Activated CD4-positive, alpha-beta T cell treated with anti-CD3 and anti-CD28 coated beads for 36 hours (primary cell): ENCODE measurements around the gene FAM107B. TPM values are rescaled to one million over a fixed set of nuclear protein-coding genes. Genes with fewer than 3 reads are reported as not detected.
"Not testable (repeated sequence)": the region's sequence is repeated elsewhere in the genome, so short reads cannot be mapped to it uniquely, and the experiment has no call there.

Experiments used
- ATAC-seq: fragments of 200-7000 bp; cut with Tn5 transposase; one replicate; pipeline ENCODE4 v1.10.0; 2021; ENCODE audit warnings: mild to moderate bottlenecking, moderate library complexity
- CTCF ChIA-PET: fragments of 350-600 bp; sonication (Branson Sonifier 250); formaldehyde crosslinking; loops from one replicate; lab custom pipeline; 2021; ENCODE audit warnings: antibody characterized with exemption; lab: Charles Lee
- POLR2A ChIA-PET: fragments of 350-600 bp; sonication (Branson Sonifier 250); formaldehyde crosslinking; loops from one replicate; lab custom pipeline; 2021; ENCODE audit warnings: antibody characterized with exemption, inconsistent platforms; lab: Charles Lee
- DNase-seq: peaks from one replicate; pipeline ENCODE4 v3.0.0-alpha.2; 2020
- H3K27ac Mint-ChIP-seq: one replicate; pipeline ENCODE4 v1.8.0; 2021; ENCODE audit warnings: mixed read lengths
- H3K27me3 Mint-ChIP-seq: one replicate; pipeline ENCODE4 v1.8.0; 2021; ENCODE audit warnings: mixed read lengths
- H3K36me3 Mint-ChIP-seq: one replicate; pipeline ENCODE4 v1.8.0; 2021; ENCODE audit warnings: low read depth, mixed read lengths
- H3K4me1 Mint-ChIP-seq: one replicate; pipeline ENCODE4 v1.8.0; 2021; ENCODE audit warnings: mixed read lengths
- H3K4me3 Mint-ChIP-seq: one replicate; pipeline ENCODE4 v1.8.0; 2021; ENCODE audit warnings: mild to moderate bottlenecking, moderate library complexity, mixed read lengths
- H3K9me3 Mint-ChIP-seq: one replicate; pipeline ENCODE4 v1.8.0; 2021; ENCODE audit warnings: low read depth, mixed read lengths
- intact Hi-C, 2 experiments: fragments of 100-400 bp; cut with DNase I in 1 of 2; cut with micrococcal nuclease in 1 of 2; formaldehyde crosslinking; loops; one replicate each; pipeline versions ENCODE4 v1.14.2 to v1.15.1; 2022 to 2024; cut with DNase I, micrococcal nuclease
- total RNA-seq, 2 experiments: library from RNA; stranded (reverse); gene quantifications; one replicate each; pipeline ENCODE4 v1.2.3, GENCODE V29; 2021

FAM107B gene
- 100 to 1,000 TPM; 126 to 148 TPM for total RNA-seq

DNA sequence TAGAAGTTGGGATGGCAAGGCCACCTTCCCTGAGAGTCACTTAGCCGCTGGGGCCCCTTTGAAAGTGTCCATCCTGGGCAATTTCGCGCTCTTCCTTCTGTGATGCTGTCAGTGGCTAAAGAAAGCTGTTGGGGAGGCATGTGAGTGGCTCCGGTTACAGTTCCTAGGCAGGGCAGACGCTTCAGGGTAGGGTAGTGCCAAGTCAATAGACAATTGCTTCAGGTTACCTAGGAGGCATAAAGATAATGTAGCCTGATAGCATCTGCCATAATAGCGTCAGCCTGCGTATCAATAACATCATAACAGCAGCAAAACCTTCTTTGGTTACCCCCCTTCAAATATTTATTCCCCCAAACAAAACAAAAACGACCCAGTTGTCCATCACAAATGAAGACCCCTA lies at the start of gene FAM107B:
Gene FAM107B, minus strand, starts transcription at position 101 of the 400 bp plus-strand sequence. CDS start 234 bp downstream, outside the sequence.
- H3K9me3 Mint-ChIP-seq: no peaks in the 10 kb centered on the region
- DNase-seq: no peak
- ATAC-seq: no peak
- ChIA-PET POLR2A (no interaction called here), CTCF (interaction anchor here (0.8 kb wide), 1 partner anchor 41 kb away, joined by 3 read pairs; no protein-coding TSS in a partner anchor)
- H3K4me3 Mint-ChIP-seq: no peak within 1 kb of the TSS
- H3K27me3 Mint-ChIP-seq: no peaks in the 10 kb centered on the region
- H3K36me3 Mint-ChIP-seq: no peaks in the 10 kb centered on the region
- intact Hi-C loops: no loop called here
- peaks cover 2% of the 10 kb centered on the region for H3K4me1 Mint-ChIP-seq
- H3K27ac Mint-ChIP-seq: no peak within 1 kb of the TSS

DNA sequence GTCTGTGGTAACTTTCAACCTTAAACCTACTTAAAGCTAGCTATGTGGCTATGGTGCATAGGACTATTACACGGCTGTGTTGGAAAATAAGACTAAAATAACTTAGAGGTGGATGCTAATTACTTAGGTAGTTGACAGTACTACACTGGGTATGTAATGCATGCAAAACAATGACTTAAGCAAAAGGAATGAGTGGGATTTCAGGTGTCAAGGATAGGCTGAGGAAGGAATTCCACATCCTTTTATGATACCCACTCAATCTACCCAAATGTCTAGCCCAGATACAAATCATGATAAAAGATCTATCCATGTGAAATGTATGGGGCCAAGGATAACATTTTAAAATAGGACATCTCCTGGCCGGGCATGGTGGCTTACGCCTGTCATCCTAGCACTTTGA lies 49.3 kb upstream of the FAM107B start:
- POLR2A ChIA-PET: no interaction called here

DNA sequence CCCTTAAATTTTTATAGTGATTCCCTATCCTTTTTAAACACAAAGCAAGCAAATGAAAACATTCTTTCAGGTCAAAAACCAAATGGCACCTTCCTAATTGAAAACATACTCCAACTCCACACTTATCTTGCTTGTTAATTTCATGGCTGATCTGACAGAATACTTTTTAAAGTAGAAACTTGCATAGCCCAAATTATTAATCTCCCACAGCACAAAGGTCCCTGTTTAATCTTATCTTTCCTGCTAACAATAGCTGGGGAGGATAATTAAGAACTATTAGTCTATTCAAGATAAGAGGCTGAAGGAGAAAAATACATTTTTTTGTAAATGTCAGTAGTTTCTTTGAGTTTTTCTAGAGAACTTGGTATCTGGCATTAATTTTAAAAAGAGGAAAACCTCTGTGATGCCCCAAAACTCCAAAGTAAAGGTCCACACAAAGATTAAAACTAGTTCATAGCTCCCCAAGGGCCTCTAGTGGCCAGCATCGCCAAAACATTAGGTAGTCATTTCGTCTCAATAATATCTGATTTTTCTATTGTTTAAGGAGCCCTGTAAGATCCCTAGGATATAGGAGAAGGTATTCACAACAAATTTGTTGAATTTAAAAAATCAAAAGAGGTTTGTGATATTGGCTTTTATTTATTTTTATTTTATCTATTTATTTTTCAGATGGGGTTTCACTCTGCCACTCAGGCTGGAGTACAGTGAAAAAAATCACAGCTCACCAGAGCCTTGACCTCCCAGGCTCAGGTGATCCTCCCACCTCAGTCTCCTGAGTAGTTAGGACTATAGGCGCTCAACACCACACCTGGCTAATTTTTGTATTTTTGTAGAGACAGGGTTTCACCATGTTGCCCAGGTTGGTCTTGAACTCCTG lies 48.4 kb upstream of the FAM107B start:
- peak; percentile 64 for ATAC-seq
- ChIA-PET POLR2A (no interaction called here), CTCF (interaction anchor here (0.6 to 3.2 kb wide), 24 partner anchors 10 to 599 kb away, joined by 3 to 16 read pairs (median 4); partner anchors contain the start of genes CDNF, HSPA14 and MSANTD7)
- Mint-ChIP-seq H3K4me3 (no peak overlapping the region), H3K27ac (peak overlapping the region; percentile 65), H3K4me1 (peaks cover 6% of the 10 kb centered on the region), H3K27me3 (no peaks in the 10 kb centered on the region), H3K9me3 (no peaks in the 10 kb centered on the region), H3K36me3 (no peaks in the 10 kb centered on the region)
- DNase-seq: peak; percentile 64
- intact Hi-C loops: loop anchor here (1.0 to 5.0 kb wide), 5 partner anchors 156 to 626 kb away; no protein-coding TSS in a partner anchor

More for the DNA sequence above, 49.3 kb upstream of the FAM107B start:
- Mint-ChIP-seq H3K27me3 (no peaks in the 10 kb centered on the region), H3K4me1 (peaks cover 6% of the 10 kb centered on the region), H3K36me3 (no peaks in the 10 kb centered on the region), H3K27ac (no peak overlapping the region), H3K4me3 (no peak overlapping the region), H3K9me3 (no peaks in the 10 kb centered on the region)
- CTCF ChIA-PET: interaction anchor here (0.8 to 3.2 kb wide), 8 partner anchors 9 to 305 kb away, joined by 3 to 16 read pairs (median 9); partner anchors contain the start of genes CDNF, HSPA14 and MSANTD7
- no peak for ATAC-seq
- no peak for DNase-seq
- intact Hi-C loops: loop anchor here (1.0 to 5.0 kb wide), 5 partner anchors 157 to 627 kb away; no protein-coding TSS in a partner anchor

DNA sequence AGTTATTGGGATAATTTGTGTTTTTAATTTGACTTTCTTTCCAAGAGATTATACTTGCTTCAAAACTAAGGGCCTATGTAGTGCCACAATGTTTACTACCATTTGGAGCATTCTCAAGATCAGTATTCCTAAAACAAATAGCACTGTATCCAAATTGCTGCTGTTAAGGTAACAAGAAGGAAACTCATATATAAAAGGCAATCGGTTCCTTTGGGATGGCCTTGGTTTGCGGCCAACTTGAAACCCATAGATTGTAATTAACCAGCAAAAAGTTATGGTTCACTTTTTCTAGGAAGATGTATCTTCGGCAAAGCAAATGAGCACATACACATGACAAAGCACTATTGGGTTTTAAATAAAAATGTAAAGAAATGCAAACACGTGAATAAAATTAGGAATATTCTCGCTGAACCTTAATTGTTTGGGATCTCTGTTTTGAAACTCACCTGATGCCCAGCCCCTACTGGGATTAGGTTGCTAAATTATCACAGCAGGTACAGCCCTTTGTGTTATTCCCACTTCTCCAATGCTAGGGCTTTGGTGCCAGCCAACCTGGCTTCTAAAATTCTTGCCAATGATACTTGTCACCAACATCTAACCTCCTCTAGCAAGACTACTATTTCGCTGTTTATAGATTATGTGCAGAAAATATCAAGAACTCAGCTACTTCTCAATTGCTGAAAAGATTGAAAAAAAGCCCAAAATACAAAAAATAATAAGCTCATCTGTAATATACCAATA lies 47.1 kb upstream of the FAM107B start:
- no peak for DNase-seq
- intact Hi-C loops: loop anchor here (2.0 to 5.0 kb wide), 4 partner anchors 155 to 625 kb away; no protein-coding TSS in a partner anchor
- Mint-ChIP-seq H3K9me3 (no peaks in the 10 kb centered on the region), H3K27ac (no peak overlapping the region), H3K36me3 (no peaks in the 10 kb centered on the region), H3K4me1 (peaks cover 6% of the 10 kb centered on the region), H3K27me3 (no peaks in the 10 kb centered on the region), H3K4me3 (no peak overlapping the region)
- ChIA-PET POLR2A (no interaction called here), CTCF (interaction anchor here (1.0 to 3.2 kb wide), 6 partner anchors 67 to 517 kb away, joined by 3 to 16 read pairs (median 6); no protein-coding TSS in a partner anchor)
- no peak for ATAC-seq

DNA sequence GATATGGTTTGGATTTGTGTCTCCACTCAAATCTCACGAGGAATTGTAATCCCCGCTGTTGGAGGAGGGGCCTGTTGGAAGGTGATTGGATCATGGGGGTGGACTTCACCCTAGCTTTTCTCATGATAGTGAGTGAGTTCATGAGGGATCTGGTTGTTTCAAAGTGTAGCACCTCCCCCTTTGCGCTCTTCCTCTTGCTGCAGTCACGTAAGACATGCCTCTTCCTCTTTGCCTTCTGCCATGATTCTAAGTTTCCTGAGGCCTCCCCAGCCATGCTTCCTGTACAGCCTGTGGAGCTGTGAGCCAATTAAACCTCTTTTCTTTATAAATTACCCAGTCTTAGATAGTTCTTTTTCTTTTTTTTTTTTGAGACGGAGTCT lies 46.1 kb upstream of the FAM107B start:
- ChIA-PET POLR2A (interaction anchor here (0.6 kb wide), 1 partner anchor 132 kb away, joined by 4 read pairs; no protein-coding TSS in a partner anchor), CTCF (interaction anchor here (1.0 to 1.7 kb wide), 3 partner anchors 14 to 284 kb away, joined by 3 to 4 read pairs (median 3); no protein-coding TSS in a partner anchor)
- H3K4me3 Mint-ChIP-seq: no peak overlapping the region
- intact Hi-C loops: loop anchor here (5.0 kb wide), 3 partner anchors 153 to 623 kb away; no protein-coding TSS in a partner anchor
- ATAC-seq (no peak), DNase-seq (no peak)
- no peak overlapping the region for H3K27ac Mint-ChIP-seq
- H3K9me3 Mint-ChIP-seq: no peaks in the 10 kb centered on the region
- no peaks in the 10 kb centered on the region for H3K27me3 Mint-ChIP-seq
- no peaks in the 10 kb centered on the region for H3K36me3 Mint-ChIP-seq
- H3K4me1 Mint-ChIP-seq: peaks cover 6% of the 10 kb centered on the region

DNA sequence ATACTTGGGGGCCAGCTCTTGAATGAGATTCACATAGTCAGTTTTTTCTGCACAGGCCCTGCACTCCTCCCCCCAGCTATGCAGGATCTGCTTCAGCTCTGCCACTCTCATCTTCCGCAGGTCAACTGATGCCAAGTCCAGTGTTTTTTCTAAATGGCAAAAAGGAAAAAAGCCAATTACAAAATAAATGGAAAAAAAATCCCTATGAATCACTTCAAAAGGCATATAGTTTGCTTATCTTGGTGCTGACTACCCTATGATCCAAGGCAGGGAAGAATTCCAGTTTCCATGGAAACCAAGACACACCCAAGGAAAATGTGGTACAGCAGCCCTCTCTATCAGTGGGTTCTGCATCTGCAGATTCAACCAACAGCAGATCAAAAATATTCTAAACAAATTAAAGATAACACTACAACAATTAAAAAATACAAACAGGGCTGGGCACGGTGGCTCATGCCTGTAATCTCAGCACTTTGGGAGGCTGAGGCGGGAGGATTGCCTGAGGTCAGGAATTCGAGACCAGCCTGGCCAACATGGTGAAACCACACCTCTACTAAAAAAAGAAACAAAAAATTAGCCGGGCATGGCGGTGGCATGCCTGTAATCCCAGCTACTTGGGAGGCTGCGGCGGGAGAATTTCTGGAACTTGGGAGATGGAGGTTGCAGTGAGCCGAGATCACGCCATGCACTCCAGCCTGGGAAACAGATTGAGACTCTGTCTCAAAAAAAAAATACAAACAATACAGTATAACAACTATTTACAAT lies 45.5 kb upstream of the FAM107B start:
- Mint-ChIP-seq H3K27ac (no peak overlapping the region), H3K36me3 (no peaks in the 10 kb centered on the region), H3K4me3 (no peak overlapping the region), H3K9me3 (no peaks in the 10 kb centered on the region), H3K4me1 (peaks cover 6% of the 10 kb centered on the region), H3K27me3 (no peaks in the 10 kb centered on the region)
- no peak for ATAC-seq
- CTCF ChIA-PET: interaction anchor here (0.9 to 1.7 kb wide), 7 partner anchors 9 to 493 kb away, joined by 3 to 5 read pairs (median 3); partner anchors contain the start of genes CDNF, HSPA14 and MSANTD7
- DNase-seq: no peak
- intact Hi-C loops: loop anchor here (5.0 kb wide), 3 partner anchors 153 to 623 kb away; no protein-coding TSS in a partner anchor
- POLR2A ChIA-PET: interaction anchor here (0.6 kb wide), 1 partner anchor 131 kb away, joined by 4 read pairs; no protein-coding TSS in a partner anchor

DNA sequence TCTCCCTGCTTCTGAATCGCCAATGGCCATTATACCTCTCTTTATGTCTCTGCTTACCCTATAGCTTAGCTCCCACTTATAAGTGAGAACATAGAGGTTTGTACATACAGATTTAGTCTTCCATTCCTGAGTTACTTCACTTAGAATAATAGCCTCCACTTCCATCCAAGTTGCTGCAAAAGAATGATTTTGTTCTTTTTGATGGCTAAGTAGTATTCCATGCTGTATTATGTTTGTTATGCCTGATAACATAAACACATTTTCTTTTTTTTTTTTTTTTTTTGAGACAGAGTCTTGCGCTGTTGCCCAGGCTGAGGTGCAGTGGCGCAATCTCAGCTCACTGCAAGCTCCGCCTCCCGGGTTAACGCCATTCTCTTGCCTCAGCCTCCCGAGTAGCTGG lies 42.0 kb upstream of the FAM107B start:
- DNase-seq, H3K27me3 Mint-ChIP-seq, H3K4me3 Mint-ChIP-seq, intact Hi-C loops, H3K9me3 Mint-ChIP-seq, H3K27ac Mint-ChIP-seq, POLR2A ChIA-PET, H3K36me3 Mint-ChIP-seq, ATAC-seq: not testable (repeated sequence)
- CTCF ChIA-PET: interaction anchor here (0.8 kb wide), 1 partner anchor 326 kb away, joined by 3 read pairs; no protein-coding TSS in a partner anchor
- peaks cover 15% of the 10 kb centered on the region for H3K4me1 Mint-ChIP-seq

DNA sequence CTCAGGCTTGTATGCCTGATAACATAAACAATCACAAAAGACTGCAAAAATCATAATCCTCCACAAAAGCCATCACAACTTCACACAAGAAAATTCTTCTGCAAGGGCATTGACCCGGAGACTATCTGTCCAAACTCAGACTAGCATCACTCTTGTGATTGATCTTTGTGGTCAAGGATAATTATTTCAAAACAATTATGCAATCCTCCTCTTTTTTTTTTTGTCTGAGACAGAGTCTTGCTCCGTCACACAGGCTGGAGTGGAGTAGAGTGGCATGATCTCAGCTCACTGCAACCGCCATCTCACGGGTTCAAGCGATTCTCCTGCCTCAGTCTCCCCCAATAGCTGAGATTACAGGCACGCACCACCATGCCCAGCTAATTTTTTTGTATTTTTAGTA lies 41.0 kb upstream of the FAM107B start:
- H3K9me3 Mint-ChIP-seq: no peaks in the 10 kb centered on the region

DNA sequence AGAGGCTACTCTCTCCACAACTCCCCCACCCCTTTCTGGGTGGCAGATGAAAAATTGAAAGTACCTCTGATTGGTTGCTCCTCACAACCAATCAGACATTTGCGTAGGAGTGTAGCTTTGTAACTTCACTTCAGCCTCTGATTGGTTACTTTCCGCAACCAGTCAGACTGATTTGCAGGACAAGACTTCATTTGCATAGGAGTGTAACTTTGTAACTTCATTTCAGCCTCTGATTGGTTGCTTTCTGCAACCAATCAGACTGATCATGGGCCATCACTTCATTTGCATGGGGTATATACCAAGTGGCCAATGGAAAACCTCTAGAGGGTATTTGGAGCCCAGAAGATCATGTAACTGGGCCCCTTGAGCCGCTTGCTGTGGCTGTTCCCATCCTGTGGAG lies 37.6 kb upstream of the FAM107B start:
- DNase-seq: no peak
- ChIA-PET CTCF (interaction anchor here (1.5 kb wide), 1 partner anchor 25 kb away, joined by 3 read pairs; the partner anchor contains the start of gene CDNF), POLR2A (no interaction called here)
- peak overlapping the region; percentile 23 for H3K4me3 Mint-ChIP-seq
- H3K36me3 Mint-ChIP-seq: no peaks in the 10 kb centered on the region
- intact Hi-C loops: loop anchor here (2.0 to 5.0 kb wide), 4 partner anchors 25 to 210 kb away; no protein-coding TSS in a partner anchor
- no peaks in the 10 kb centered on the region for H3K9me3 Mint-ChIP-seq
- H3K4me1 Mint-ChIP-seq: peaks cover 25% of the 10 kb centered on the region
- H3K27me3 Mint-ChIP-seq: no peaks in the 10 kb centered on the region
- ATAC-seq: peak; percentile 59
- no peak overlapping the region for H3K27ac Mint-ChIP-seq

More for the DNA sequence above, 41.0 kb upstream of the FAM107B start:
- Mint-ChIP-seq H3K4me1 (peaks cover 25% of the 10 kb centered on the region), H3K27me3 (no peaks in the 10 kb centered on the region), H3K27ac (no peak overlapping the region), H3K4me3 (no peak overlapping the region), H3K36me3 (no peaks in the 10 kb centered on the region)
- ChIA-PET POLR2A (no interaction called here), CTCF (interaction anchor here (1.0 to 1.2 kb wide), 2 partner anchors 14 to 41 kb away, joined by 3 read pairs; partner anchors contain the start of gene FAM107B)
- intact Hi-C loops: no loop called here
- DNase-seq (no peak), ATAC-seq (no peak)
